COLO668 (cell line): ENCODE data around the gene RFX7.
"Not testable (repeated sequence)": the region's sequence is repeated elsewhere in the genome, so short reads cannot be mapped to it uniquely, and the experiment has no call there.

Source experiments
- DNase-seq: peaks from one replicate; lab custom pipeline; 2025; ENCODE audit not compliant: unreplicated experiment; lab: John Stamatoyannopoulos, UW

RFX7 gene

DNA sequence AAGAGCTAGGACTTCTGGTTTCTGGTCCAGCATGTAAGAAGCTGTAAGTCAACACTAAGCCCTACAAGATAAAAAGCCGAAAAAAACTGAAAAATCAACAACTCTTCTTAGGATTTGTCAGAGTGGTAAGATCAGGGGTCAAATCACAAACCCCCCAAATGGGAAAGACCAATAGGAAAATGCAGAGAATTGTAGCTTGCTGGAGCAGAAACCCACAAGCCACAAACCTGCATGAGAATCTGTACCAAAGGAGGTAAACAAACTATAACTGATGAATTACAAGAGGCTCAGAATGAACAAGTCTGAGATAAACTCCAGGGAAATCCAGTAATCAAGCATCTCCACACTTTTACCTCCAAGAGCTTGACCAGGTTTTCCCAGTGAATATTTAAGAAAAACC lies 36.0 kb downstream of the RFX7 start:
- no peak for DNase-seq

- no peak for DNase-seq
These were observed 36.6 kb downstream of the RFX7 start for GRCh38 chr15:56207092-56207491.

DNA sequence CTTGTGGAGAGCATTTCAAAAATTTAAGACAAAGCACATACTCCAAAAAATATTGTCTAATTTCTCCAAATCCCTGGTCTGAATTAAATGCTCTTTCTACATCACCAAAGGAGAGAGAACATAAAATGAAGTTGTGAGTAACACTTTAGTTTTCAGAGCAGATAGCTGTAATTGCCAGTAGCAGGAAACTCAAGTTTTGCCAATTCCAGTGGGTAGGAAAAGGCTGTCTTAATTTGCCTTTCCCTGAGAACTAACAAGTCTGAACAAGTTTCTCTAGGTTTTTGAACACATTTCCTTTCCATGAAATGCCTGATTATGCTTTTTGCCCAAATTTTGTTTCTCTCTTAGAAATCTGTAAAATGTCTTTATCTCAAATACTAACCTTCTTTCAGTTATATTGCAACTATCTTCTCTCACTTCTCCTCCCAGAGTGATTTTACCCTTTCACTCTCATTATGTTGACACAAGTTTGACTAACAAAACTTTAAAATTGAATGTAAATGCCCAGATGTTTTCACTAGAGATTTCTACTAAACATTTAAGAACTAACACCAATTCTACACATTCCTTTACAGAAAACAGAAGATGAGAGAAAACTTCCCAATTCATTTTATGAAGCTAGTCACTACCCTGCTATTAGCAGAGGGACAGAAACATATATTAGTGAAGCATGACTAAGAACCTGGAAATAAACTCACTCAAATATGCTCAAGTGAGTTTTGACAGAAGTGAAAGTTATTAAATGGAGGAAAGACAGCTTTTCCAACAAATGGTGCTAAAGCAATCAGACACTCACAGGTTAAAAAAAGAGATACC lies 38.4 kb downstream of the RFX7 start:
- no peak for DNase-seq

DNA sequence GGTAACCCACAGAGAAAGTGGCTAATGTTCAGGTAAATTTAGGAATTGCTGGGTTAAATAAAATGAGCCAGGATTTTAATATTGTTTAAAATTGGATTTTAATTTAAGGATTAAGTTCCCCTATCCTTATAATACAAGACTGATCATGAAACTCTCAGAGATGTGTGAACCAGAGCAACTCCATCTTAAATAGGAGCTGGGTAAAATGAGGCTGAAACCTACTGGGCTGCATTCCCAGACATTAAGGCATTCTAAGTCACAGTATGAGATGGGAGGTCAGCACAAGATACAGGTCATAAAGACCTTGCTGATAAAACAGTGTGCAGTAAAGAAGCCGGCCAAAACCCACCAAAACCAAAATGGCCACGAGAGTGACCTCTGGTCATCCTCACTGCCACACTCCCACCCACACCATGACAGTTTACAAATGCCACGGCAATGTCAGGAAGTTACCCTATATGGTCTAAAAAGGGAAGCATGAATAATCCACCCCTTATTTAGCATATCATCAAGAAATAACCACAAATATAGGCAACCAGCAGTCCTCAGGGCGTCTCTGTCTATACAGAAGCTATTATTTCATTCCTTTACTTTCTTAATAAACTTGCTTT lies 40.3 kb downstream of the RFX7 start:
- not testable (repeated sequence) for DNase-seq

DNA sequence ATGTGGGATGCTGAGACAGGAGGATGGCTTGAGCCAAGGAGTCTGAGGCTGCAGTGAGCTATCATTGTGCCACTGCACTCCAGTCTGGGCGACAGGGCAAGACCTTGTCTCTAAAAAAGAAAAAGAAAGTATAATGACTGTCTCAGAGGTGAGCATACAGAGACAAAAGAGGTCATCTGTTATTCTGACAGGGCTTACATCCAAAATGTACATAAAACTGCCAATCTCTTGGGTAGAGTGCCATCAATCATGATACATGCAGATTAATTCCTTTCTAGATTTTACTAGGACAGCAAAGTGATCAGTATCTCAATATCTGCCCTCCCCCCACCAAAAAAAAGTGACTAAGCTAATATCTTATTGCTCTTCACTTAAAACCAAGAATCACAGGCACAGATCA lies 41.0 kb downstream of the RFX7 start:
- DNase-seq = no peak

DNA sequence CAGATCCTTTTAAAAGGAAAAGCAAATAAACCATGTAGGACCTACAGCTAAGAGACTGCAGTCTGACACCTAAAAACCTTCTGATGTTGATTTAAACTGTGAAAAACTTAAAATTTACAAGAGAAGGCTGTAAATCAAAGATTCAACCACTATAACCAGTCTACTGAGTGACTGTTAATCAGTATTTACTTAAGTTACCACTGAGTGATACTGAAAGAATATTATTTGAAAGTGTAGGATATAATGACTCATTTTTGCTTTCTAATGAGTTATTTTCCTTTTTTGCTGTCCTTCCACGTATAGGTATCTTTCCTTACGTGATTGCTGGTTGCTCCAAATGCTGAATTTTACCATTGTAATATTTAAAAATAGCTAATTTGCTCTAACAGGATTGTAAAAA lies 44.6 kb downstream of the RFX7 start:
- no peak for DNase-seq

- no peak for DNase-seq
These were observed 49.6 kb downstream of the RFX7 start for GRCh38 chr15:56194035-56194434.

DNA sequence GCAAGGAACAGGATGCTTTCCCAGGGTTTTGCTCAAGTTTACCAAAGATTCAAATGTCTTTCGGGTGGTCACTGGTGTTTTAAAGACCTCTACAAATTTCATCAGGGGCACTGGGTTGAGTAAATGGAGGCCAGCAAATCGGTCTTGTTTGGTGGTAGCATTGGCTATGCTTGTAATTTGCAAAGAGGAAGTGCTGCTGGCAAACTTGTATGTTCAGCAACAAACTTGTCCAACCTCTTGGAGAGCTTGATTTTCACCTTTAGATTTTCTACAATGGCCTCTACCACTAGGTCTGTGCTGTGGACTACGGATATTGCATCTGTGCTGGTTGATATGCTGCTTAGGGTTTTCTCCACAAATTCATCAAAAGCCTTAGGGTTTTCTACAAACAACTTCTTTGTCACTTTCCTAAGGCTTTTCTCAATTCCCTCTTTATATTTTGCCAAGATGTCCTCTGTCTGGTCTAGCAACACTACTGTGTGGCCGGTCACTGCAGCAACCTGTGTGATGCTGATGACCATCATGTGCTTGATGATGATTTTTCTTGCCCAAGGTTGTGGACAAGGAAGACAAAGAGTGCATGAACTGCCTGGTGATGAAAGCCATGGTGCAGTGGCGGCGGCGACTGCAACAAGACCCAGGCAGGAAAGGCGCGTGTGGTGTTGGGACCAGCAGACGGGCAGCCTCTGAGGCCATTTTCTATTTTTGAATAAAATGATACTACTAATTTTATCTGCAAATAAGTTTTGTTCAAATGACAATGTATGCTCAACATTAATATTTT lies 50.8 kb downstream of the RFX7 start:
- no peak for DNase-seq

DNA sequence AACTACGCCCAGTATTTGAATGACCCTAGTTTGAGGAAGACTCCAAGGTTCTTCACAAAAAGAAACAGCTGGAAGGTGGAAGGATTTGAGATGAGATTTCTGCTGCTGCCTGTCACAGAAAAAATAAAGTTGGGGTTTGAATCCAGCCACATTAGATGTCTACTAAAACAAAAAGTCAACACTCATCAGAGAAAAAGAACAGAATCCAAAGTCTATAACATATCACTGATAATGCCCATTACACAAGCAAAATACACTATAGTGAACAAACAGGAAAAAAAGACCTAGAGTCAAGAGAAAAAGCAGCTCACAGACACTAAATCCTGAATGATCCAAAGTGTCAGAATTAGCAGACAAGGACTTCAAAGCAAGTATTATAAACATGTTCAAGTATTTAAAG lies 56.0 kb downstream of the RFX7 start:
- no peak for DNase-seq

DNA sequence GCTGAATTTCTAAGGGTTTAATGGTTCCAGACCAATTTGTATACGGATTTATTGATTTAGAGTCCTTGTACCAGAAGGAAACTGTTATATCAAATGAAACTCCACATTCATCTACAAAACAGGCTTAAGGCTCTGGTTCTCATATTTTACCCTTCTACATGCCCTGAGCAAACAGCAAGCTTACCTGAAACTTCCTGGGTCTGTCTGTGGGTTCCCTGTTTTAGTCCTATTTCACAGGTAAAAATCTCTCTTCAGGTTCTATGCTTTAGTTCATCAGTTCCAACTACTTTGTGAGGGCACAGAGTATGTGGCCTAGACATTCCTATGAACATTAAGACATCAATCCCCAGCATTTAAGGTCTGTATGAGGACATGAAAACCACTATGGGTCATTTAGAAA lies 57.7 kb downstream of the RFX7 start:
- DNase-seq = no peak

DNA sequence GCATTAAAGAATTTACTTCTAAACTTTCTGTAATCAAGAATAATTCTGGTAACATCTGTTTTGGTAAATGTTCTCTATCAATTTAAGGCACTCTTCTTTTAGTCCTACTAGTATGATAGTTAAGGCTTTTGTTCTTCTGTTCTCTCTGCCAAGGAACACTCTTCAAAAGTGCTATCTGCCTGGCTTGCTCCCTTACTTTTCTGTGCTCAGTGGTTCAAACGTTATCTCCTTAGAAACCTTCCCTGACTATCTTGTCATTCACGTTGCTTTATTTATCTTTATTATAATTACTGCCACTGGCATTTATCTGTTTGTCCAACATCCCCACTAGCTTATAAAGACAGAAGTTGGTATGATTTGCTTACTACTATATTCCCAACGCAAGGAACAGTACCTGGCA lies 59.2 kb downstream of the RFX7 start:
- no peak for DNase-seq

GRCh38 chr15:56180851-56181250 lies 62.8 kb downstream of the RFX7 start:
- DNase-seq = no peak

GRCh38 chr15:56176996-56177395 lies 66.7 kb downstream of the RFX7 start:
- no peak for DNase-seq

DNA sequence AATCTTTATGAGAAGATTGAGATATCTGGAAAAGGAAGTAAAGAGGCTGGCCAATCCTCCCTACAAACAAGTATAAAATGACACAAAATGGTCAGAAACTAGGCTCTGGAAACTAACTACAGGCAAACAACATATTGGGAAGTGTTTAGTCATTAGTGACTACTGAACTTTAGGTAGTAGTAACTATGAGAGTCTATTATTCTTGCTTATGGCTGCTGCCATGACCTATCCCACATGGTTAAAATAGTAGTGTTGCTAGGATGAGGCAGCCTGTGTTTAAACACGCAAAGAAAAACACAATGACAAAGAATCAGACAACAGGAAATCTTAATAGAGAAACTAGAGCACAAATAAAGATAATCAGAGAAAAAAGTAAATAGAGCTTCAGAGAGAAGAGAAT lies 67.9 kb downstream of the RFX7 start:
- DNase-seq = no peak

- no peak for DNase-seq
These were observed 69.0 kb downstream of the RFX7 start for GRCh38 chr15:56174649-56175048.

- no peak for DNase-seq
These were observed 75.3 kb downstream of the RFX7 start for GRCh38 chr15:56168394-56168793.

DNA sequence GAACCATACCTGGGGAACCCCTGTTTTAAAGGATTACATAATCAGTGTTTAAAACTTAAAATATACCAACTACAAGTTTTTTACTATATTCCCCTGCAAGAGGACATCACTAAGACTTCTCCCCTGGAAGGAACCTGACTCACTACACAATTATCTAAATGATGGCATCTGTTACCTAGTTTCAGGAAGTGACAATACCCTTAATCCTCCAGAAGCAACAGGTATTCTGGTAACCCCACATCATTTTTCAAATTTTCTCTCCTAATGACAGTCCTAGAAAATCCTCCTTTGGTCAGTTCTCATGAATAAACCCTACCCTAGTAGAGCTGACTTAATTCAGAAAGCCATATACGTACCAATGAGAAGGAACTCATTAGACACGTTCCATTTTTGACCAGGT lies 78.4 kb downstream of the RFX7 start:
- no peak for DNase-seq

- DNase-seq = no peak
These were observed 82.7 kb downstream of the RFX7 start for GRCh38 chr15:56160966-56161365.

- no peak for DNase-seq
These were observed 86.8 kb downstream of the RFX7 start for GRCh38 chr15:56156877-56157276.

DNA sequence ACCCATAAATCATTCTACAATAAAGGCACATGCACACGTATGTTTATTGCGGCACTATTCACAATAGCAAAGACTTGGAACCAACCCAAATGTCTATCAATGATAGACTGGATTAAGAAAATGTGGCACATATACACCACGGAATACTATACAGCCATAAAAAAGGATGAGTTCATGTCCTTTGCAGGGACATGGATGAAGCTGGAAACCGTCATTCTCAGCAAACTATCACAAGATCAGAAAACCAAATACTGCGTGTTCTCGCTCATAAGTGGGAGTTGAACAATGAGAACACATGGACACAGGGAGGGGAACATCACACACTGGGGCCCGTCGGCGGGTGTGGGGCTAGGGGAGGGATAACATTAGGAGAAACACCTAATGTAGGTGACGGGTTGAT lies 88.4 kb downstream of the RFX7 start:
- not testable (repeated sequence) for DNase-seq

- DNase-seq = not testable (repeated sequence)
These were observed 88.9 kb downstream of the RFX7 start for GRCh38 chr15:56154768-56155167.

- no peak for DNase-seq
These were observed 93.5 kb downstream of the RFX7 start for GRCh38 chr15:56150204-56150603.
